SHP77 treated with DMSO at 0.1 percent for 48 hours (cell line): ENCODE measurements around the gene CST6.
A peak's percentile ranks its signal among the peaks of the same experiment; 100 is the strongest.
"Not testable (repeated sequence)": the region's sequence is repeated elsewhere in the genome, so short reads cannot be mapped to it uniquely, and the experiment has no call there.

ENCODE experiments used
- DNase-seq: peaks from one replicate; lab custom pipeline; 2025; lab: John Stamatoyannopoulos, UW

CST6 gene

GRCh38 chr11:66015454-66015881, 3.7 kb downstream of the CST6 start:
- no peak for DNase-seq

- DNase-seq, result no peak
Measured at GRCh38 chr11:66015936-66016792, 4.4 kb downstream of the CST6 start.

- no peak for DNase-seq
Measured at GRCh38 chr11:66016793-66017177, 5.0 kb downstream of the CST6 start.

GRCh38 chr11:66017321-66017720, 5.5 kb downstream of the CST6 start:
- DNase-seq, result no peak

GRCh38 chr11:66020212-66020611, 8.4 kb downstream of the CST6 start:
- DNase-seq, result no peak

- DNase-seq, result no peak
Measured at GRCh38 chr11:66020618-66021357, 9.0 kb downstream of the CST6 start.

- peak; percentile 38 for DNase-seq
Measured at GRCh38 chr11:66022401-66023185, 10.8 kb downstream of the CST6 start.

- not testable (repeated sequence) for DNase-seq
Measured at GRCh38 chr11:66023186-66023440, 11.3 kb downstream of the CST6 start.

- DNase-seq, result no peak
Measured at GRCh38 chr11:66026017-66026529, 14.3 kb downstream of the CST6 start, which contains the start of gene CATSPER1. Gene CATSPER1, minus strand, starts transcription at chr11:66026479. Its CDS starts 100 bp downstream, at chr11:66026379.

- DNase-seq, result no peak
Measured at GRCh38 chr11:66032957-66033735, 21.3 kb downstream of the CST6 start.

- no peak for DNase-seq
Measured at GRCh38 chr11:66035653-66036333, 24.0 kb downstream of the CST6 start.

GRCh38 chr11:66036334-66036710, 24.5 kb downstream of the CST6 start:
- DNase-seq, result no peak

GRCh38 chr11:66037327-66037726, 25.5 kb downstream of the CST6 start:
- DNase-seq, result no peak

GRCh38 chr11:66039765-66040164, 28.0 kb downstream of the CST6 start:
- no peak for DNase-seq

GRCh38 chr11:66042227-66042995, 30.6 kb downstream of the CST6 start:
- DNase-seq, result no peak

- no peak for DNase-seq
Measured at GRCh38 chr11:66042996-66043906, 31.4 kb downstream of the CST6 start.

- DNase-seq, result no peak
Measured at GRCh38 chr11:66044757-66045156, 32.9 kb downstream of the CST6 start.

GRCh38 chr11:66045177-66045639, 33.4 kb downstream of the CST6 start:
- DNase-seq, result peak; percentile 58

GRCh38 chr11:66046901-66047300, 35.1 kb downstream of the CST6 start:
- DNase-seq, result no peak
